ENCODE measurements around the gene RBM45.

Gene RBM45

DNA sequence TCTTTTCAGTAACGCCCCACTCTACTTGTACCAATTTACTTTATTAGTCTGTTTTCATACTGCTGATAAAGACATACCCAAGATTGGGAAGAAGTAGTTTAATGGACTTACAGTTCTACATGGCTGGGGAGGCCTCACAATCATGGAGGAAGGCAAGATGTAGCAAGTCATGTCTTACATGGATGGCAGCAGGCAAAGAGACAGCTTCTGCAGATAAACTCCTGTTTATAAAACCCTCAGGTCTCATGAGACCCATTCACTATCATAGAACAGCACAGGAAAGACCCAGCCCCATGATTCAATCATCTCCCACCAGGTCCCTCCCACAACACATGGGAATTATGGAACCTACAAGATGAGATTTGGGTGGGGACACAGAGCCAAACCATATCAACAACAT lies 43.3 kb downstream of the RBM45 start:
- FAIRE-seq (no peak), DNase-seq (ENCODE audit: insufficient read length, low spot score) (no peak)

- FAIRE-seq, result no peak
- no peak for DNase-seq (ENCODE audit: insufficient read length, low spot score)
Measured at GRCh38 chr2:178157574-178157973, 45.3 kb downstream of the RBM45 start.

- no peak for DNase-seq (ENCODE audit: insufficient read length, low spot score)
- FAIRE-seq, result no peak
Measured at GRCh38 chr2:178159966-178160365, 47.7 kb downstream of the RBM45 start.

DNA sequence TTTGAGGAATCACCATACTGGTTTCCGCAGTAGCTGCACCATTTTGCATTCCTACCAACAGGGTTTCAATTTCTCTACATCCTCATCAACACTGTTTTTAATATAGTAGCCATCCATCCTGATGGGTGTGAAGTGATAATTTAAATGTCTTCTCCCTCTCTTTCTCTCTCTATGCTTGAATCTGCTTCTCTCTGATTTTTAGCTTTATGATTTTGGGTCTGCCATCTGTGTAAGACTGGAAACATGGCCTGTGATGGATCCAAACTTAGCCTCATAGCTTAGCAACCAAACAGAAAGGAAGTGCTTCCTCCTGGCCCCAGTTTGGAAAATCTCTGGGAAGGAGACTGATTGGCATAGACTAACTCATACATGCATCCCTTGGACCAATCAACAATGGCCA lies 48.4 kb downstream of the RBM45 start:
- FAIRE-seq (no peak), DNase-seq (ENCODE audit: insufficient read length, low spot score) (no peak)

- DNase-seq (ENCODE audit: insufficient read length, low spot score) (no peak), FAIRE-seq (no peak)
Measured at GRCh38 chr2:178163395-178163794, 51.2 kb downstream of the RBM45 start.

GRCh38 chr2:178163911-178164310 lies 51.7 kb downstream of the RBM45 start:
- DNase-seq (ENCODE audit: insufficient read length, low spot score) (no peak), FAIRE-seq (no peak)

GRCh38 chr2:178173657-178174056 lies 61.4 kb downstream of the RBM45 start:
- FAIRE-seq (no peak), DNase-seq (ENCODE audit: insufficient read length, low spot score) (no peak)

GRCh38 chr2:178177066-178177679 lies 64.9 kb downstream of the RBM45 start:
- FAIRE-seq, result no peak

More at GRCh38 chr2:178177066-178177679, 64.9 kb downstream of the RBM45 start:
- no peak for DNase-seq (ENCODE audit: insufficient read length, low spot score)

Measured in HTR-8/SVneo (cell line).